HEK293 (cell line): ENCODE data around the gene TAAR9.

Source experiments
- ZBTB21 ChIP-seq: fragments of 450-650 bp; formaldehyde crosslinking; IDR thresholded peaks from 2 replicates; pipeline ENCODE4 v1.5.1; 2017; ENCODE audit warnings: missing biosample characterization, missing genetic modification characterization
- ZNF138 ChIP-seq: fragments of 450-650 bp; formaldehyde crosslinking; IDR thresholded peaks from 2 replicates; pipeline ENCODE4 v1.5.1; 2016; ENCODE audit warnings: missing biosample characterization, missing genetic modification characterization, borderline replicate concordance
- ZNF274 ChIP-seq, 2 experiments: fragments of 200-500 bp in 1 of 2; fragments of 450-650 bp in 1 of 2; sonication (Bioruptor generic) in 1 of 2; formaldehyde crosslinking in 1 of 2; IDR thresholded peaks; 2 replicates each; pipeline versions ENCODE4 v1.5.1 to v1.6.1; 2014 to 2016; ENCODE audit warnings: borderline replicate concordance in 1 of 2, inconsistent platforms in 1 of 2, low read length in 1 of 2, missing biosample characterization in 1 of 2, missing genetic modification characterization in 1 of 2
- ZNF561 ChIP-seq: fragments of 450-650 bp; IDR thresholded peaks from 2 replicates; pipeline ENCODE4 v1.5.1; 2018; ENCODE audit warnings: missing biosample characterization, missing genetic modification characterization, borderline replicate concordance
- ZNF843 ChIP-seq: fragments of 450-650 bp; formaldehyde crosslinking; IDR thresholded peaks from 2 replicates; pipeline ENCODE4 v1.5.1; 2016; ENCODE audit warnings: missing biosample characterization, missing genetic modification characterization
- TF ChIP-seq, protein P1 (sequence below): fragments of 450-650 bp; formaldehyde crosslinking; IDR thresholded peaks from 2 replicates; pipeline ENCODE4 v1.5.1; 2016; ENCODE audit warnings: missing biosample characterization, missing genetic modification characterization
- TF ChIP-seq, protein P2 (sequence below): fragments of 450-650 bp; formaldehyde crosslinking; IDR thresholded peaks from 2 replicates; pipeline ENCODE4 v1.5.1; 2016; ENCODE audit warnings: missing biosample characterization, missing genetic modification characterization, low read depth
- TF ChIP-seq, protein P3 (sequence below): fragments of 450-650 bp; IDR thresholded peaks from 2 replicates; pipeline ENCODE4 v1.5.1; 2018; ENCODE audit warnings: missing biosample characterization, missing genetic modification characterization
- TF ChIP-seq, protein P4 (sequence below): fragments of 450-650 bp; formaldehyde crosslinking; IDR thresholded peaks from 2 replicates; pipeline ENCODE4 v1.5.1; 2016; ENCODE audit warnings: missing biosample characterization, missing genetic modification characterization

DNA sequence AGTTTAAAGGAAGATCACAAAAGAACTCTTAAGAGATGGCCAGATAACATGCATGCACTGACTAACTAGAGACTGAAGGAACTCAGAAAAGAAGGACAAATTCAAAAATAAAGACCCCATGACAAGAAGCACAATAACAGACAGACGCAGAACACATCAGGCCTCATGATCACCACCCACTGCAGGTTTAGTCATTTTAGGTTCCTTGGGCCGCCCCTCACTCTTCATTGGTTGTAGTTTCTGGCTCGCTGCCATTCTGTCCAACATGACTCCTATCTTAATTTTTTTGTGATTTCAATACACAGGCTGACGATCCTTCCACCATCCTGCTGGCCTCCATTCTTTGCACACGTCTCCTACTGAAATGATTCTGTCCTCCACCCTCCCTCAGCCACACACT is 46.8 kb upstream of the TAAR9 start:
- TF ChIP-seq, protein P1, sequence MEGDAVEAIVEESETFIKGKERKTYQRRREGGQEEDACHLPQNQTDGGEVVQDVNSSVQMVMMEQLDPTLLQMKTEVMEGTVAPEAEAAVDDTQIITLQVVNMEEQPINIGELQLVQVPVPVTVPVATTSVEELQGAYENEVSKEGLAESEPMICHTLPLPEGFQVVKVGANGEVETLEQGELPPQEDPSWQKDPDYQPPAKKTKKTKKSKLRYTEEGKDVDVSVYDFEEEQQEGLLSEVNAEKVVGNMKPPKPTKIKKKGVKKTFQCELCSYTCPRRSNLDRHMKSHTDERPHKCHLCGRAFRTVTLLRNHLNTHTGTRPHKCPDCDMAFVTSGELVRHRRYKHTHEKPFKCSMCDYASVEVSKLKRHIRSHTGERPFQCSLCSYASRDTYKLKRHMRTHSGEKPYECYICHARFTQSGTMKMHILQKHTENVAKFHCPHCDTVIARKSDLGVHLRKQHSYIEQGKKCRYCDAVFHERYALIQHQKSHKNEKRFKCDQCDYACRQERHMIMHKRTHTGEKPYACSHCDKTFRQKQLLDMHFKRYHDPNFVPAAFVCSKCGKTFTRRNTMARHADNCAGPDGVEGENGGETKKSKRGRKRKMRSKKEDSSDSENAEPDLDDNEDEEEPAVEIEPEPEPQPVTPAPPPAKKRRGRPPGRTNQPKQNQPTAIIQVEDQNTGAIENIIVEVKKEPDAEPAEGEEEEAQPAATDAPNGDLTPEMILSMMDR, result no peak
- TF ChIP-seq ZBTB21, result no peak
- no peak for TF ChIP-seq ZNF843 (tag by site-specific recombination)
- TF ChIP-seq, protein P2, sequence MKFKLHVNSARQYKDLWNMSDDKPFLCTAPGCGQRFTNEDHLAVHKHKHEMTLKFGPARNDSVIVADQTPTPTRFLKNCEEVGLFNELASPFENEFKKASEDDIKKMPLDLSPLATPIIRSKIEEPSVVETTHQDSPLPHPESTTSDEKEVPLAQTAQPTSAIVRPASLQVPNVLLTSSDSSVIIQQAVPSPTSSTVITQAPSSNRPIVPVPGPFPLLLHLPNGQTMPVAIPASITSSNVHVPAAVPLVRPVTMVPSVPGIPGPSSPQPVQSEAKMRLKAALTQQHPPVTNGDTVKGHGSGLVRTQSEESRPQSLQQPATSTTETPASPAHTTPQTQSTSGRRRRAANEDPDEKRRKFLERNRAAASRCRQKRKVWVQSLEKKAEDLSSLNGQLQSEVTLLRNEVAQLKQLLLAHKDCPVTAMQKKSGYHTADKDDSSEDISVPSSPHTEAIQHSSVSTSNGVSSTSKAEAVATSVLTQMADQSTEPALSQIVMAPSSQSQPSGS, result no peak
- TF ChIP-seq ZNF274 (IDR thresholded peaks at IDR 0.05; ENCODE audit: low read length), result no peak
- no peak for TF ChIP-seq ZNF274 (tag by site-specific recombination; IDR thresholded peaks at IDR 0.05; ENCODE audit: borderline replicate concordance)
- TF ChIP-seq, protein P3, sequence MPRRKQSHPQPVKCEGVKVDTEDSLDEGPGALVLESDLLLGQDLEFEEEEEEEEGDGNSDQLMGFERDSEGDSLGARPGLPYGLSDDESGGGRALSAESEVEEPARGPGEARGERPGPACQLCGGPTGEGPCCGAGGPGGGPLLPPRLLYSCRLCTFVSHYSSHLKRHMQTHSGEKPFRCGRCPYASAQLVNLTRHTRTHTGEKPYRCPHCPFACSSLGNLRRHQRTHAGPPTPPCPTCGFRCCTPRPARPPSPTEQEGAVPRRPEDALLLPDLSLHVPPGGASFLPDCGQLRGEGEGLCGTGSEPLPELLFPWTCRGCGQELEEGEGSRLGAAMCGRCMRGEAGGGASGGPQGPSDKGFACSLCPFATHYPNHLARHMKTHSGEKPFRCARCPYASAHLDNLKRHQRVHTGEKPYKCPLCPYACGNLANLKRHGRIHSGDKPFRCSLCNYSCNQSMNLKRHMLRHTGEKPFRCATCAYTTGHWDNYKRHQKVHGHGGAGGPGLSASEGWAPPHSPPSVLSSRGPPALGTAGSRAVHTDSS (tag by site-specific recombination), result no peak
- no peak for TF ChIP-seq ZNF138 (tag by site-specific recombination)
- no peak for TF ChIP-seq ZNF561
- TF ChIP-seq, protein P4, sequence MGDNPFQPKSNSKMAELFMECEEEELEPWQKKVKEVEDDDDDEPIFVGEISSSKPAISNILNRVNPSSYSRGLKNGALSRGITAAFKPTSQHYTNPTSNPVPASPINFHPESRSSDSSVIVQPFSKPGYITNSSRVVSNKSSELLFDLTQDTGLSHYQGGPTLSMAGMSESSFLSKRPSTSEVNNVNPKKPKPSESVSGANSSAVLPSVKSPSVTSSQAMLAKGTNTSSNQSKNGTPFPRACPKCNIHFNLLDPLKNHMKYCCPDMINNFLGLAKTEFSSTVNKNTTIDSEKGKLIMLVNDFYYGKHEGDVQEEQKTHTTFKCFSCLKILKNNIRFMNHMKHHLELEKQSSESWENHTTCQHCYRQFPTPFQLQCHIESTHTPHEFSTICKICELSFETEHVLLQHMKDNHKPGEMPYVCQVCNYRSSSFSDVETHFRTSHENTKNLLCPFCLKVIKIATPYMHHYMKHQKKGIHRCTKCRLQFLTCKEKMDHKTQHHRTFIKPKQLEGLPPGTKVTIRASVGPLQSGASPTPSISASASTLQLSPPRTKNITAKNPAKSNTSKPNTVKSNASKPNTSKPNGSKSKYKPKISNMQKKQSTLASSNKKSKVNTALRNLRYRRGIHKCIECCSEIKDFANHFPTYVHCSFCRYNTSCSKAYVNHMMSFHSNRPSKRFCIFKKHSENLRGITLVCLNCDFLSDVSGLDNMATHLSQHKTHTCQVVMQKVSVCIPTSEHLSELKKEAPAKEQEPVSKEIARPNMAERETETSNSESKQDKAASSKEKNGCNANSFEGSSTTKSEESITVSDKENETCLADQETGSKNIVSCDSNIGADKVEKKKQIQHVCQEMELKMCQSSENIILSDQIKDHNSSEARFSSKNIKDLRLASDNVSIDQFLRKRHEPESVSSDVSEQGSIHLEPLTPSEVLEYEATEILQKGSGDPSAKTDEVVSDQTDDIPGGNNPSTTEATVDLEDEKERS (tag by site-specific recombination), result no peak
